ENCODE measurements around the gene HNRNPUL2.

DNA sequence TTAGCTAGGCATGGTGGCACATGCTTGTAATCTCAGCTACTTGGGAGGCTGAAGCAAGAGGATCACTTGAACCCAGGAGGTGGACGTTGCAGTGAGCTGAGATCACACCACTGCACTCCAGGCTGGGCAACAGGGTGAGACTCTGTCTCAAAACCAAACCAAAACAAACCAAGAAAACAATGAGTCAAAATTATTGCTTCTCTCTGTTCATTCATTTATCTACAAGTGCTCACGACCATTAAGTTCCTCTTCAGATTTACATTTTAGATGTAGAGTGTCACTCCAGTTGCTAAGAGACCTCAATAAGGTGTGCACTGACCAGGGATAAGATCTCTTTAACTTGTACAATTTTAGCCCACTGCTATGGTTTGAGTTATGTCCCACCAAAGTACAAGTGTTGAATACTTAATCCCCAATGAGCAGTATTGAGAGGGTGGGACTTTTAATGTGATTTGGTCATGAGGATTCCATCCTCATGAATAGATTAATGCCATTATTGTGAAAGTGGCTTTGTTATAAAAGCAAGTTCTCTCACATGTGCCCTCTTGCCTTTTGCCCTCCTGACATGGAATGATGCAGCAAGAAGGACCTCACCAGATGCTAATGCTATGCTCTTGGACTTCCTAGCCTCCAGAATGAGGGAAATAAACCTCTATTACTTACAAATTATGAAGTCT, 7.8 kb downstream of the HNRNPUL2 start:
- TF ChIP-seq EP300 (IDR thresholded peaks at IDR 0.05): no peak
- TF ChIP-seq, protein P1, sequence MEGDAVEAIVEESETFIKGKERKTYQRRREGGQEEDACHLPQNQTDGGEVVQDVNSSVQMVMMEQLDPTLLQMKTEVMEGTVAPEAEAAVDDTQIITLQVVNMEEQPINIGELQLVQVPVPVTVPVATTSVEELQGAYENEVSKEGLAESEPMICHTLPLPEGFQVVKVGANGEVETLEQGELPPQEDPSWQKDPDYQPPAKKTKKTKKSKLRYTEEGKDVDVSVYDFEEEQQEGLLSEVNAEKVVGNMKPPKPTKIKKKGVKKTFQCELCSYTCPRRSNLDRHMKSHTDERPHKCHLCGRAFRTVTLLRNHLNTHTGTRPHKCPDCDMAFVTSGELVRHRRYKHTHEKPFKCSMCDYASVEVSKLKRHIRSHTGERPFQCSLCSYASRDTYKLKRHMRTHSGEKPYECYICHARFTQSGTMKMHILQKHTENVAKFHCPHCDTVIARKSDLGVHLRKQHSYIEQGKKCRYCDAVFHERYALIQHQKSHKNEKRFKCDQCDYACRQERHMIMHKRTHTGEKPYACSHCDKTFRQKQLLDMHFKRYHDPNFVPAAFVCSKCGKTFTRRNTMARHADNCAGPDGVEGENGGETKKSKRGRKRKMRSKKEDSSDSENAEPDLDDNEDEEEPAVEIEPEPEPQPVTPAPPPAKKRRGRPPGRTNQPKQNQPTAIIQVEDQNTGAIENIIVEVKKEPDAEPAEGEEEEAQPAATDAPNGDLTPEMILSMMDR (IDR thresholded peaks at IDR 0.05): no peak

All from ovary (tissue), 3 donors.